Measurements from ENCODE around the gene DUSP16.
A peak's percentile ranks its signal among the peaks of the same experiment; 100 is the strongest.
"Not testable (repeated sequence)": the region's sequence is repeated elsewhere in the genome, so short reads cannot be mapped to it uniquely, and the experiment has no call there.

Gene DUSP16

DNA sequence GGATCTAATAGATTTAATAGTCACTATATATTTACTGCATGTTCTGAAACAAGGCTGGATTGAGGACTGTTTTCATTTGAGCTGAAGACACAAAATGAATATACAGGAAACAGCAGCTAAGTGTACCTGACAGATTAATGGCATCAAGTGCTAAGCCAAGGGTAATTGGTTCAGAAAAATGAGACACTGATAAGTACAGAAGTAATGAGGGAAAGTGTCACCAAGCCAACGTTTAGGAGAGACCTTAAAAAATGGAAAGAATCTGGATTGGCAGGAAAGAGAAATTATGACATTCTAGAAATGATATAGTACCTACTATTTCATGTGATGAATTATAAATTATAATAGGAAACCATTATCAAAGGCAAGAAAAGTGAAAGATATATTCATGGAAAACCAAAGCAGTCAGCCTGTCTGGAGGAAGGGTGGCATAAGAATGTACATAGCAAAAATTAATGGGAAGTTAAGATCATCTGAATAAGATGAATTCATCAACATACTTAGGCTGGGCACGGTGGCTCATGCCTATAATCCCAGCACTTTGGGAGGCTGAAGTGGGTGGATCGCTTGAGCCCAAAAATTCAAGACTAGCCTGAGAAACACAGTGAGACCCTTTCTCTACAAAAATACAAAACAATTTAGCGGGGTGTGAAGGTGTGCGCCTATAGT lies 21.0 kb upstream of the DUSP16 start:
- DNase-seq = no peak

DNA sequence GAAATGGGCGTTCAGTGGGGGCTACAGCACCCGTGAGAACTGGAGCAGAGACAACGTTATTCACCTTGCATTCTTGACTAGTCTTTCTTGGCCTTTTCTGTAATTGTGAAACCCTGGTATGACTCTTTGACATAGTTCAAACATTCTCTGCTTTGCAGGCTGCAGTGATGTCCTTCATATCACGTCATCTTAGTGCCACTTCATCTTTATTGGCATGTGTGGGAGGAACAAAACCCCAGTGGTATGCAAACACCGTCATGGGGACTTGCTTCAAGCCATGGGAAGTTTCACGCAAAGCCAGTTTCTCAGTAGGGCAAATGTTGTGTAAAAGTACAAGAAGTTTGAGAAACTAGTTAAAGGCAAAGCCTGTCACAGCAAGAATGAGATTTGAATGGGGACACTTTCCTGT lies 20.2 kb upstream of the DUSP16 start:
- DNase-seq = no peak

DNA sequence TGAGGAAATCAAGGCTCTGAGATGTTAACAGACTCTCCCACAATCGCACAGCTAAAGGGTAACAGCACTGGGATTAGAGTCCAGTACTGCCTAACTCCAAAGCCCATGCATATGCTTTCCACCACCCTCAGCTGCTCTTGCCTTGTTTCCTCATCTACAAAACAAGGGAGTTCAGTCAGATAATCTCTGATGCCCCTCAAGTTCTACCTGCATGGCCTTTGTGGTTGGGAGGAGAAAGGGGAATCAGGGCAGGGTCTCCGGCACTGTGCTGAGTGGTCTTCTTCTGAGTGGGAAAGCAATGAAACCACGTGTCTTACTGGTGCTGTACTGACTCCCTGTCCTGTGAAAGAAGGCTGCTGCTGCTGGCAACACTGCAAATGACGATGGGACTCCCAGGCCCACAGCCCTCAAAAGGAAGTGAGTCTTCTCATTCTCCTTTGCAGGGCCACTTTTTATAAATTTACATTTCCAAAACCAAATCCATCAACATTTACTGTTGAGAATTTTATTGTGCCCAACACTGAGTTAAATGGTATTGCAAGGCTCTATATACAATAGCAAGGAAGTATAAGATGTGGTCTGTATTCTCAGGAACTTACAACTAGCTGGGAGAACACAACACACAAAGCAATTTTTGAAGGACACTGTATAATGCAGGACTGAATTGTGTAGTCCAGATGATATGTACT lies 19.7 kb upstream of the DUSP16 start:
- DNase-seq = no peak

DNA sequence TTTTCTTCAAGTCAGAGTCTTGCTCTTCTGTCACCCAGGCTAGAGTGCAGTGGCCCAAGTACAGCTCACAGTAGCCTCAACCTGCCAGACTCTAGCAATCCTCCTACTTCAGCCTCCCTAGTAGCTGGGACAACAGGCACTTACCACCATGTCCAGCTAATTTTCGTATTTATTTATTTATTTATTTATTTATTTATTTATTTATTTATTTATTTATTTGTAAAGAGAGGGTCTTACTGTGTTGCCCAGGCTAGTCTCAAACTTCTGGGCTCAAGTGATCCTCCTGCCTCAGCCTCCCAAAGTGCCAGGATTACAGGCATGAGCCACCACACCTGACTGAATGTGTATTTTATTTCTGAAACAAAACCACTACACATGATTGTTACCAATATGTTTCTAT lies 18.1 kb upstream of the DUSP16 start:
- not testable (repeated sequence) for DNase-seq

DNA sequence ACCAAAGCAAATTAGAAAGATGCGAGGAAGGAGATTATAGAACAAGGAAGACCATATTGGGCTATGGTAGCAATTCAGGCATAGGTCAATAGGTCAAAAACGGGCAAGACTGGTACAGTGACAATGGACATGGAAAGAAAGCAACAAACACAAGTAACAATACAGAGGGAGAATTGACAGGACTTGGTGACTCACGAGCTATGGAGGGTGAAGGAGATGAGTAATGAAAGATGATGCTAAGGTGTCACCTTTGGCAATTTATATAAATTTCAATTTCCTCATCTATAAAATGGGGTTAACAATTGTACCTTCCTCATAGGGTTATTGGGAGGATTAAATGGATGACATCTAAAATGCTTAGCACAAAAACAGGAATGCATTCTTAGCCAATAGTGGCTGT lies 15.1 kb upstream of the DUSP16 start:
- no peak for DNase-seq

DNA sequence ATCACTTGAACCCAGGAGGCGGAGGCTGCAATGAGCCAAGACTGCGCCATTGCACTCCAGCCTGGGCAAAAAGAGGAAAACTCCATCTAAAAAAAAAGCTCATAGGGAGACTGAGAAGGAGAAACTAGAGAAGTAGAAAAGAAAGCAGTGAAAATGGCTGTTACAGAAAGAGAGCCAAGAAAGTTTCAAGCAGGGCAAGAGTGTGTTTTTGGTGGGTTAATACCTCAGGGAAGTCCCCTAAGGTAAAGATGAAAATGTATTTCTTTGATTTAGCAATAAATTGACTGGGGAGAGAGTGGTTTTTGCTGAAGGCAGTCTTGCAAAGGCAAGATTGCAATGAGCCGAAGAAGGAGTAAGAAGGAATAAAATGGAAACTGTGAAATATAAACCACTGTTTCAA lies 10.0 kb upstream of the DUSP16 start:
- DNase-seq = no peak

DNA sequence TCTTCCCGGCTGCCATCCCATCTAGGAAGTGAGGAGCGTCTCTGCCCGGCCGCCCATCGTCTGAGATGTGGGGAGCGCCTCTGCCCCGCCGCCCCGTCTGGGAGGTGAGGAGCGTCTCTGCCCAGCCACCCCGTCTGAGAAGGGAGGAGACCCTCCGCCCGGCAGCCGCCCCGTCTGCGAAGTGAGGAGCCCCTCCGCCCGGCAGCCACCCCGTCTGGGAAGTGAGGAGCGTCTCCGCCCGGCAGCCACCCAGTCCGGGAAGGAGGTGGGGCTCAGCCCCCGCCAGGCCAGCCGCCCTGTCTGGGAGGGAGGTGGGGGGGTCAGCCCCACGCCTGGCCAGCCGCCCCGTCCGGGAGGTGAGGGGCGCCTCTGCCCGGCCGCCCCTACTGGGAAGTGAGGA lies 3.3 kb upstream of the DUSP16 start:
- not testable (repeated sequence) for DNase-seq

DNA sequence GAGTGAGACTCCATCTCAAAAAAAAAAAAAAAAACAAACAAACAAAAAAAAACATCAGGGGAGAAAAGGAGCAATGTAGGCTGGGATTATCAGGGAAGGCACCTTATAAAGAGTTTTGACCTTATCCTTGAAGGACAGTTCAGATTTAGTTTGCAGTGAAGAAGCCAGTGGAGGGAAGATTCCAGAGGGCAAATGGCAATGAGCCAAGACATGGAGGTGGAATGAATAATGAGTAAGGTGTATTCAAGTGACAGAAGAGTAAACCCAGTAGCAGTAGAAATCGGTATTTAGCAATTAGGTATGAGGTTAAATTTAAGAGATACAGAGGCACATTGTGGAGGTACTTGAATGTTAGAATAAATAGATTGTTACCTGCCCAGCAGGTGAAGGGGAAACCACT lies 2.2 kb upstream of the DUSP16 start:
- no peak for DNase-seq

DNA sequence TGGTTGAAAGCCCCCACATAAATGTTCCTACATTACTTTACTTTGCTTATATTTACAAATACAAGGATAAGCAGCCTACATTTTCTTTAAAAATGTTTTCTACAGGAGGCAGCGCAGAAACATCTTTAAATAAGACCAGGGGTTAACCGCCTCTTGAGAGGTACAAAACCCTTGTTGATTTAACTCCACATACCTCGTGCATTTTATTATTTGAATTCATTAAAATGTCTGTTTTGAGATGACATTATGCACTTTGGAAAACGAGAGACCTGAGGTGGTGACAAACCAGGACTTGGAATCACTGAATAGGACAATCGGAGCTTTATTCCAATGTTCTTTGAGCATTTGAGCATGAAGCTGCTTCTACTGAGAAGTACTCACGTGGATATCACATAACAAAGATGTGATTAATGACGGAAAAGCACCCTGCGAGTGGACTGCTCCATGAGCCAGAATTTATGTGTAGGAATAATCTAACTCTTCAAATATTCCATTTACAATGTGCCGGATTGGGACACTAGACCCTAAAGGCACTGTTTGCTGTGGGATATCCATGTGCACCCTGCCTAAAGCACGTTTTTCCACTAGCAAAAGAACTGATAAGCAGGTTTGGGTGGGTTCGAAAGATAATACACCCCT lies 746 bp upstream of the DUSP16 start:
- DNase-seq = no peak

DNA sequence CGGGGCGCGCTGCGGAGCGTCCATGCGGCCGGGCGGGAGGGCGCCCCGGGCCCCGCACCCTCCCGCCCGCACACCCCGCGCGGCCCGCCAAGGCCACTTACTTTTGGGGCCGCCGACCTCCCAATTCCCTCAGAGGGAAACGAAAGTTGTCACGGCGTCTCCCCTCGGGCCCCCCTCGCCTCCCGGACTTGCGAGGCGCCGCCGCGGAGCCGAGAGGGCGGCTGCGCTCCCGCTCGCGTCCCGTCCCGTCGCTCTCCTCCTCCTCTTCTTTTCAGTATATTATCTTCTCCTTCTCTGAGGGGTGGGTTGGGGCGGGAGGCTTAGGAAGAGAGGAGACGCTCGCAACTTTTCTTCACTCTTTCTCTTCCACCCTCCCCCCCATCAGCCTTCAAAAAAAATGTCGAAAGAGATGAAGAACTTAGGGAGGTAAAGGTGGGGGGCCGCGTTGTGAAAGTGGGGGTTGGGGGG lies 613 bp downstream of the DUSP16 start:
- DNase-seq = peak in 1 of 2 donors; percentile 53

DNA sequence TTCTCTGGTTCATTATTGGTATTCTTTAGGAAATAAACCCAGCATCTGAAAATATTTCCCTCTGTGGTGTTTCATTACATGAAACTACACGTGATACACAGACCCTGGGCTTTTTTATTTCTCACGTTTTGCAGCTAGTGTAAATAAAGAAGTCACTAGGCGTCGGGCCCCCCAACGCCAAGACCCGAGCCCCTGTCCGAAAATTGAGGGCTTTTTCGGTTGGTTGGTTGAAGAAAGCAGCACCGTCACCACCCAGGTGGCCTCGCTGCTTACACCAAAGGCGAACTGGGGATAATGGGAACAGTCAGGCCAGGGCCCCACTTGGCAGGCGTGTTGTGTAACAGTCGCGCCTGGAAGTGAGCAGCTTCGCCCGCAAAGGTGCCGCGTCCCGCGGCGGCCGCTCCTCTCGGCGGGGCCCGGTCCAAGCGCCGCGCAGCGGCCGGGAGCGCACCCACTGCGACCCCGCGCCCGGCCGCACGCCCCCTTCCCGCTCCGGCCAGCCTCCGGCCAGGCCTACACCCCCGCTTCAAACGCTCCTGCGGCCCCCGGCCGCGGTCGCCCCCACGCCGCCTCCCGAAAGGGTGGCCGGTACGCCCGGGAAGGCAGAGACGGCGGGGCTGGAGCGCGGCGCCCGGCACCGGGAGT lies 1.2 kb downstream of the DUSP16 start:
- peak in 1 of 2 donors; percentile 30 for DNase-seq

DNA sequence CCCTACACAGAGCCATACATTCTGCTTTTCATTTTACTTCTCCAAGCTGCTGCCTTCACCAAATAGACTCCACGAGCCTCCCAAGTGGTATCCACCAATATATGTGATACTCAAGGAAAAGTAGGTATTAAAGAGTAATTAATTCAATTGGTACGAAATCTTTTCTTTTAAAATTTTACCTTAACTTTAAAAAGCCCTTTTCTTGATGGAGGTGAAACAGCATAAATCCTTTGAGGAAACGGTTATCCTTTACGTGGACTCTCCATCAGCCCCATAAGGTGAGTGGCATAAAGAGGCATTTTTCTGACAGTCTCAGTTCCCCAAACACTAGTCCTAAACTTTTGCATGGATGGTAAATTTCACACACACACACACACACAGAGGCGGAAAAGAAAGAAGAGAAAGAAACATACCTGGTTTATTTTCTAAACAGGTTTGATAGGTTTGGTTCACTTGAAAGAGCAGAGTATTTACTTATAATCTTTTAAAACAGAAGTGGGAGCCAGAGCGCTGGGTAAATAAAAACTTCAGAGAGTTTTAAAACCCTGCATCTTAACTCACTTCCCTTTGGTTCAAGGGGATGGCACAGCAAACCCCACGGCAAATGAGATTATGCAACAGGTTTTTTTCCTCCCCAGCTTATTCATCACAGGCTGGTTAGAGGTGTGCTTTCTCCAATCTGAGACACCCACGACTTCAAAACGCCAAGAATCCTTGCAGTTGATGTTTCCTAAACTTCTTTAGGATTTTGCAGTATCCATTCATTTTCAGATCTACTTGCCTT lies 1.9 kb downstream of the DUSP16 start:
- peak; percentile 10 to 34 for DNase-seq

DNA sequence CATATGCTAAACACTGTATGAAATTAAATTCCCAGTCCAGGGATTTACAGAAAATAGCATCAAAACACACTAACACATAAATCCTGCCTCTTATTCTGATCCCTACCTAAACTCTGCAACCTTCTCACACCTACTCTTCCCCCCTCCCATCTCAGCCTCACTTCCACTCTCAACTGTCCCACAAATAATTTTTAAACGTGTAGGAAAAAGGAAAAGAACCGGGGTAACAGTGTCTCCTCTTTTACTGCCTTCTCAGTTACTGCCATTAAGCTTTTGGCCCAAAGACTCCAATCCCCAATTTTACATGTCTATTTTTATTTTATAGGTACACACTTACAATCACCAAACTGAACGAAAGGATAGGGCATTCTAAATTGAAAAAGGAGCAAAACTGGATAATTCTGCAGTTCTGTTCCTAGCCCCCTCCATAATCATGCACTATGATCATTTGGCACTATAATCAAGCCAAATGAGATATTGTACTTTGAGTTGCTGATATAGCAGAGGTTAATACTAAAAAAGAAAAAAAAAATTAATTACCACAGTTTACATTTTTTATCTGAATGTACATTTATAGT lies 2.9 kb downstream of the DUSP16 start:
- DNase-seq = no peak

DNA sequence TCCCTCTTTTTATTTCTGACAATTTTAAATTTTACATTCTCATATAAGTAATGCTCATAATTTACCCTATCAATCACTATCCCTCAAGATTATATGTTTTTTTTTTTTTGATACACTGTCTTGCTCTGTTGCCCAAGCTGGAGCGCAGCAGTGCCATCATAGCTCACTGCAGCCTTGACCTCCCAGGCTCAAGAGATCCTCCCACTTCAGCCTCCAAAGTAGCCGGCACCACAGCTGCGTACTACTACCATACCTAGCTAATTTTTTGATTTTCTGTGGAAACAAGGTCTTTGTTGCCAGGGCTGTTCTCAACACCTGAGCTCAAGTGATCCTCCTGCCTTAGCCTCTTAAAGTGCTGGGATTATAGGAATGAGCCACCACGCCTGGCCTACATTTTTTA lies 4.4 kb downstream of the DUSP16 start:
- no peak for DNase-seq

DNA sequence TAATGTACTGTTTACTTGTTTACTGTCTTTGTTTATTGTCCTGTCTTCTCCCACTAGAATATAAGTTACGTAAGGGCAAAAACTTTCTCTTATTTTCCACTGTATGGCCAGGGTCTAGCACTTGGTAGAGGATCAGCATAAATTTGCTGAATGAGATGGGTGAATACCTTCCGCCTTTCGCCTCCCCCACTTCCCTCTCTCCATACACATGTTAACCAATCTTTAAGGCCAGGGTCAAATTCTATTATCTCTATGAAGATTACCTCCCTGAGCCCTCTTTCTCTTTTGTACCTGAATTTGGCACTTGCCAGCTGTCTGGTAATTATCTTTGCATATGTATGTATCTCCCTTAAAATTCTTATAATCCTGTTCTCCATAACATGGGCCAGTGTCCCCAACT lies 4.9 kb downstream of the DUSP16 start:
- no peak for DNase-seq

DNA sequence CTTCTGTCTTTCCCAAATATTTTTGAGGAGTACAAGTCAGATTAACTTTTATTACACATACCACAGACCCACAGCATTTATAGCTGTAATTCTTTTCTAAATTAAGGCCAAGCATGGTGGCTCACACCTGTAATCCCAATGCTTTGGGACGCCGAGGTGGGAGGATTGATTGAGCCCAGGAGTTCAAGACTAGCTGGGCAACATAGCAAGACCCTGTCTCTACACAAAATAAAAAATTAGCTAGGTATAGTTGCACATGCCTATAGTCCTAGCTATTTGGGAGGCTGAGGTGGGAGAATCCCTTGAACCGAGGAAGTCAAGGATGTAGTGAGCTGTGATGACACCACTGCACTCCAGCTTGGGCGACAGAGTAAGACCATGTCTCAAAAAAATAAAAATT lies 7.0 kb downstream of the DUSP16 start:
- no peak for DNase-seq

DNA sequence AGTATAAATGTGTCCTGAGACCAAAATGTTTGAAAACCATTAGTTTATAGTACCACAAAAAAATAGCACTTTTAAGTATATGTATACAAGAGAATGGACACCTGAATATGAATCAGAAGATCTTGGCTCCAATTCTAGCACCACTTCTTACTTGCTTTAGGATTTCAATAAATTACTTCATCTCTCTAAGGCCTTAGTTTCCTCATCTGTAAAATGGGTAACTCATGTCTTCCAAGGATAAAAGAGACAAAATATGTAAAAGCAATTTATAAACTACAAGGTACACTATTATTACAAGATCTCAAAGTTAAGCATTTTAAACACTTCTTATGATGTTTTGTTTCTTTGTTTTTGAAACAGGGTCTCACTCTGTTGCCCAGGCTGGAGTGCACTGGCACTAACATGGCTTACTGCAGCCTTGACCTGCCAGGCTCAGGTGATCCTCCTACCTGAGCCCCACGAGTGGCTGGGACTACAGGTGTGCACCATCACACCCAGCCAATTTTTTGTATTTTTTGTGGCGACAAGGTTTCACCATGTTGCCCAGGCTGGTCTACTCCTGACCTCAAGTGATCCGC lies 9.4 kb downstream of the DUSP16 start:
- DNase-seq = no peak

DNA sequence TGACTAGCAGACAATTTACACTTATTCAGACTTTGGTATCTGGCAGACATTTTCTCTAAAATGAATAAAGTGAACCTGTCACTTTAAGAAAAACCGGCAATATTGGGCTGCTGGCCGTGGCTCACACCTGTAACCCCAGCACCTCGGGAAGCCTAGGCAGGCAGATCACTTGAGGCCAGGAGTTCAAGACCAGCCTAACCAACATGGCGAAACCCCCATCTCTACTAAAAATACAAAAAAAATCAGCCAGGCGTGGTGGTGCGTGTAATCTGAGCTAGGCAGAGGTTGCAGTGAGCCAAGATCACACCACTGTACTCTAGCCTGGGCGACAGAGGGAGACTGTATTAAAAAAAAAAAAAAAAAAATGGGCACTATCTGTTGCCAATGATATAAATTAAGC lies 11.5 kb downstream of the DUSP16 start:
- DNase-seq = no peak

DNA sequence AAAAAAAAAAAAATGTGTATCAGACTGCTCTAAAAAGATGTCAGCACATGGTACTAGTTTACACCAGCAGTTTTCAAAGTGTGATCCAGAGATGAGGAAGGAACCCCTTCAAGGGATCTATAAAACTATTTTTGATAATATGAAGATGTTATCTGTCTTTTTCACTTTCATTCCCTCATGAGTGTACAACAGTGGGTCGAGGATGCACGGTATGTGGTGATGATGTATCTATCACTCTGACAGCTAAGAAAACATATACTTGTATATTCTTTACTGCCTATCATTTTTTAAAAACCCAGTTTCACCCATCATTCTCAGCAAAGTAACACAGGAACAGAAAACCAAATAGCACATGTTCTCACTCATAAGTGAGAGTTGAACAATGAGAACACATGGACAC lies 12.4 kb downstream of the DUSP16 start:
- DNase-seq = no peak

DNA sequence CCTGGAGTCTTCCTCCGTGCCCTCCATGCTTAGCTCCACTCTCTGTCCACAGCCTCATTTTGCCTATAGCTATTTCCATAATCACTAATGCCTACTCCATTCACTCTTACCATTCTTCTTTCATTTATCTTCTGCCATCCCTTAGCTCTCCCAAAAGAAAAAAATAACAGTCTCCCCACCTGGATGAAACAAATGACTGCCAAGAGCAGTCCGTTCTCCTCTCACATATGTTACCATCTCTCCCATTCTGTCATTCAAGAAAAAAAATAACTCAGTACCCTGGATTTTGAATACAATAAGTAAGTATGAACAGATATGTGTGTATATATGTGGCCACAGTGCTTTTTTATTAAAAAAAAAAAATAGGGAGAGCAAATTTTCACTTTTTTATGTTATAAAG lies 13.2 kb downstream of the DUSP16 start:
- no peak for DNase-seq

DNA sequence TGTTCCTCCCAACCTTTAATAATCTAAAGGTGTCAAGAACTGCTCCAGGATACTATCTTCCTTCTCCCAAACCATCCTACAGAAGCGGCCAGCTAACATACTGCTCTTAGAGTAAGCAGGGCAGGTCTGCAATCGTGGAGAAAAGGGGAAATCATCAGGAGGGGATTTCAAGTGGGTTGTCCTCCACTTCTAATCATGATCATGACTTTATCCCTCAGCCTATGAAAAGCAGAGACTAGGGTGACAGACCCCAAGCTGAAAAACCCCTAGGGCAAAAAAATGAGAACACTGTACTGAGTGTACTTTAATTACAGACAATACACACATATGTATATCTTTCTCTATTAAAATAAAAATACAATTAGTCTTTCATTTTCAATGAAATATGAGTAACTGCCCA lies 13.9 kb downstream of the DUSP16 start:
- no peak for DNase-seq

DNA sequence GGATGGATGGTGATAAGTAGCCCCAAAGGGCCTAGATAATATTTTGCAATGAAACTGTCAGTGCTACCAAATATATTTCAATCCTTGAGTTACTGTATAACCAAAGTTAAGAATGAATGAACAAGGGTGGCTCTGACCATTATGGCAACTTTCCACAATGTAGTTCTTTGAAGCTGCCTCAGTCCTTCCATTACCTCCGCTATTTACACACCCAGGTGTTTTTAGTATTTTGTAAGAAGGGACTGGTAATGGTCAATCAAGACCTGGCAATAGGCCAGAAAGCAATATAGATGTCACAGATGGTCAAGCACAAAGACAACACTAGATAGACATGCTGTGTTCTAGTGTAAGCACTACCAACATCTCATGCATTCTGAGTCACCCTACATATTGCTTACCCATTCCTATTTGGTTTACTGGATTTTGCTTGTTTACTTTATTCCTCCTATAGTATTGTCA lies 16.3 kb downstream of the DUSP16 start:
- DNase-seq = no peak

All from bone marrow (tissue), 2 donors.